HEK293 (cell line): ENCODE data around the gene MYO5C.
A peak's percentile ranks its signal among the peaks of the same experiment; 100 is the strongest.

Experiments used
- MYNN ChIP-seq: fragments of 450-650 bp; formaldehyde crosslinking; IDR thresholded peaks from 2 replicates; pipeline ENCODE4 v1.5.1; 2016; ENCODE audit warnings: missing biosample characterization, missing genetic modification characterization, borderline replicate concordance
- ZBTB8A ChIP-seq: fragments of 450-650 bp; formaldehyde crosslinking; IDR thresholded peaks from 2 replicates; pipeline ENCODE4 v1.5.1; 2016; ENCODE audit warnings: missing biosample characterization, missing genetic modification characterization
- ZNF221 ChIP-seq: fragments of 450-650 bp; formaldehyde crosslinking; IDR thresholded peaks from 2 replicates; pipeline ENCODE4 v1.5.1; 2017; ENCODE audit warnings: missing biosample characterization, missing genetic modification characterization, borderline replicate concordance
- ZNF621 ChIP-seq: fragments of 450-650 bp; formaldehyde crosslinking; IDR thresholded peaks from 2 replicates; pipeline ENCODE4 v1.5.1; 2017; ENCODE audit warnings: missing biosample characterization, missing genetic modification characterization
- ZNF768 ChIP-seq: fragments of 450-650 bp; formaldehyde crosslinking; IDR thresholded peaks from 2 replicates; pipeline ENCODE4 v1.5.1; 2018; ENCODE audit warnings: missing biosample characterization, mild to moderate bottlenecking, missing genetic modification characterization
- TF ChIP-seq, protein P1 (sequence below): fragments of 450-650 bp; formaldehyde crosslinking; IDR thresholded peaks from 2 replicates; pipeline ENCODE4 v1.5.1; 2016; ENCODE audit warnings: missing biosample characterization, missing genetic modification characterization
- TF ChIP-seq, protein P2 (sequence below): fragments of 450-650 bp; formaldehyde crosslinking; IDR thresholded peaks from 2 replicates; pipeline ENCODE4 v1.5.1; 2016; ENCODE audit warnings: missing biosample characterization, missing genetic modification characterization

DNA sequence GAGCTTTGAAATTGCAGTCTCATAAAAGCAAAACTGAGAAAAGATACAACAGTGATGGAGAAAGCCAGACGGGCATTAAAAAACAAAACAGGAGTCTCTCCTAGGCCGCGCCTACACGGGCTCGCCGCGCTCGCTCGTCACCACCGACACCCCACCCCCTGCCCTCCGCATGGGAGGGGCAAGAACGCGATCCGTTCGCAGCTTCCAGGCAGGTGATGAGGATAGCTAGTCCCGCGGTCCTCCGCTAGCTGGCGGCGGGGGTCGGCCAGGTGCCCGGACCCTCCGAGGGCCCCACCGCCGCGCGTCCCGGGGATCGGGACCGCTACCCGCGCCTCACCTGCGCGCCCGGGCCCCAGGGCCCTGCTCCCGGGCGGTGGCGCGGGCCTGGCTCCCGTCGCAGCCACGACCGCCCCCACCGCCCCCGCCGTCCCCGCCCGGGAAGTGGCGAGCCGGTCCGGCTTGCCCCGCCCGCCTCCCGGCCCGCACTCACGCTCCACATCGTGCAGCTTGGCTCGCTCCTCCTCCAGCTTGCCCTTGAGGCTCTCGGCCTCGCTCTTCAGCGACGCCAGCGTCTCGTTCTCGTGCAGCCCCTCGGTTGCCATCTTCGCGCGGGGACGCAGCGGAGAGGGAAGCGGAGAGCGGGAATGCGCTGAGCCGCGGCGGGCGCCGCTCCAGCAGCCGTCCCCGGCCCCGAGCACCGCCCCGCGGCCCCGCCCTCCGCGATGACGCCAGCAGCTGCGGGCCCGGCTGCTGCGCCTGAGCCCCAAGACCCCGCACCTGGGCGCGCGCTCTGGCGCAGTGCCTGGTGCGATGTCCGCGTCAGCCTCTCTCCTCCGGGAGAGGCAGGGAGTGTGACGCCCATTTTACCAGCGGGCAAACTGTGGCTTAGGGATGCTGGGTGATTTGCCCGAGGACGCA, 116.1 kb downstream of the MYO5C start:
- TF ChIP-seq ZNF768 (tag by site-specific recombination) (no peak), ZNF221 (tag by site-specific recombination) (no peak), MYNN (tag by site-specific recombination) (no peak), ZBTB8A (tag by site-specific recombination) (peak; percentile 78), ZNF621 (tag by site-specific recombination) (no peak)
- TF ChIP-seq, protein P1, sequence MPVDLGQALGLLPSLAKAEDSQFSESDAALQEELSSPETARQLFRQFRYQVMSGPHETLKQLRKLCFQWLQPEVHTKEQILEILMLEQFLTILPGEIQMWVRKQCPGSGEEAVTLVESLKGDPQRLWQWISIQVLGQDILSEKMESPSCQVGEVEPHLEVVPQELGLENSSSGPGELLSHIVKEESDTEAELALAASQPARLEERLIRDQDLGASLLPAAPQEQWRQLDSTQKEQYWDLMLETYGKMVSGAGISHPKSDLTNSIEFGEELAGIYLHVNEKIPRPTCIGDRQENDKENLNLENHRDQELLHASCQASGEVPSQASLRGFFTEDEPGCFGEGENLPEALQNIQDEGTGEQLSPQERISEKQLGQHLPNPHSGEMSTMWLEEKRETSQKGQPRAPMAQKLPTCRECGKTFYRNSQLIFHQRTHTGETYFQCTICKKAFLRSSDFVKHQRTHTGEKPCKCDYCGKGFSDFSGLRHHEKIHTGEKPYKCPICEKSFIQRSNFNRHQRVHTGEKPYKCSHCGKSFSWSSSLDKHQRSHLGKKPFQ (tag by site-specific recombination), result no peak
- TF ChIP-seq, protein P2, sequence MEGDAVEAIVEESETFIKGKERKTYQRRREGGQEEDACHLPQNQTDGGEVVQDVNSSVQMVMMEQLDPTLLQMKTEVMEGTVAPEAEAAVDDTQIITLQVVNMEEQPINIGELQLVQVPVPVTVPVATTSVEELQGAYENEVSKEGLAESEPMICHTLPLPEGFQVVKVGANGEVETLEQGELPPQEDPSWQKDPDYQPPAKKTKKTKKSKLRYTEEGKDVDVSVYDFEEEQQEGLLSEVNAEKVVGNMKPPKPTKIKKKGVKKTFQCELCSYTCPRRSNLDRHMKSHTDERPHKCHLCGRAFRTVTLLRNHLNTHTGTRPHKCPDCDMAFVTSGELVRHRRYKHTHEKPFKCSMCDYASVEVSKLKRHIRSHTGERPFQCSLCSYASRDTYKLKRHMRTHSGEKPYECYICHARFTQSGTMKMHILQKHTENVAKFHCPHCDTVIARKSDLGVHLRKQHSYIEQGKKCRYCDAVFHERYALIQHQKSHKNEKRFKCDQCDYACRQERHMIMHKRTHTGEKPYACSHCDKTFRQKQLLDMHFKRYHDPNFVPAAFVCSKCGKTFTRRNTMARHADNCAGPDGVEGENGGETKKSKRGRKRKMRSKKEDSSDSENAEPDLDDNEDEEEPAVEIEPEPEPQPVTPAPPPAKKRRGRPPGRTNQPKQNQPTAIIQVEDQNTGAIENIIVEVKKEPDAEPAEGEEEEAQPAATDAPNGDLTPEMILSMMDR (tag by site-specific recombination), result no peak
